GM19043 (cell line): ENCODE measurements around the gene PLEKHG3.
"Not testable (repeated sequence)": the region's sequence is repeated elsewhere in the genome, so short reads cannot be mapped to it uniquely, and the experiment has no call there.

ENCODE experiments used
- ATAC-seq: cut with Tn5 transposase; IDR thresholded peaks from one replicate; pipeline ENCODE4 v1.9.1; 2021; ENCODE audit warnings: low read depth; ENCODE audit not compliant: unreplicated experiment

PLEKHG3 gene

GRCh38 chr14:64686282-64686615 is 18.0 kb upstream of the PLEKHG3 start:
- no peak for ATAC-seq

GRCh38 chr14:64688031-64688430 is 16.2 kb upstream of the PLEKHG3 start:
- ATAC-seq = no peak

- no peak for ATAC-seq
Observed at GRCh38 chr14:64688811-64689281, 15.4 kb upstream of the PLEKHG3 start.

- ATAC-seq = no peak
Observed at GRCh38 chr14:64689289-64689688, 14.9 kb upstream of the PLEKHG3 start.

GRCh38 chr14:64690607-64691006 is 13.6 kb upstream of the PLEKHG3 start:
- ATAC-seq = not testable (repeated sequence)

GRCh38 chr14:64691376-64691775 is 12.8 kb upstream of the PLEKHG3 start:
- ATAC-seq = no peak

GRCh38 chr14:64692189-64692985 is 11.8 kb upstream of the PLEKHG3 start:
- ATAC-seq = no peak

GRCh38 chr14:64692986-64693809 is 11.0 kb upstream of the PLEKHG3 start:
- no peak for ATAC-seq

- no peak for ATAC-seq
Observed at GRCh38 chr14:64693810-64694165, 10.4 kb upstream of the PLEKHG3 start.

- no peak for ATAC-seq
Observed at GRCh38 chr14:64695071-64695470, 9.2 kb upstream of the PLEKHG3 start.

- ATAC-seq = no peak
Observed at GRCh38 chr14:64696355-64696857, 7.8 kb upstream of the PLEKHG3 start.

- no peak for ATAC-seq
Observed at GRCh38 chr14:64698903-64699302, 5.3 kb upstream of the PLEKHG3 start.

- ATAC-seq = no peak
Observed at GRCh38 chr14:64700290-64700689, 3.9 kb upstream of the PLEKHG3 start.

GRCh38 chr14:64700894-64701293 is 3.3 kb upstream of the PLEKHG3 start:
- no peak for ATAC-seq

GRCh38 chr14:64701660-64702059 is 2.6 kb upstream of the PLEKHG3 start:
- no peak for ATAC-seq

- no peak for ATAC-seq
Observed at GRCh38 chr14:64702493-64703394, 1.5 kb upstream of the PLEKHG3 start.

- no peak for ATAC-seq
Observed at GRCh38 chr14:64703395-64704142, 655 bp upstream of the PLEKHG3 start.

- no peak for ATAC-seq
Observed at GRCh38 chr14:64704743-64705380, 638 bp downstream of the PLEKHG3 start.

- no peak for ATAC-seq
Observed at GRCh38 chr14:64705381-64706118, 1.3 kb downstream of the PLEKHG3 start.
